ENCODE data around the gene ASF1A. TPM values are rescaled to one million over a fixed set of nuclear protein-coding genes. Genes with fewer than 3 reads are reported as not detected.

ASF1A gene
- total and polyA plus RNA-seq, 9 of the 15 experiments (the other 6 are each of a cell fraction or from before 2014, with no cell fraction given): 31.5 to 45.3 (median 34.8) TPM

DNA sequence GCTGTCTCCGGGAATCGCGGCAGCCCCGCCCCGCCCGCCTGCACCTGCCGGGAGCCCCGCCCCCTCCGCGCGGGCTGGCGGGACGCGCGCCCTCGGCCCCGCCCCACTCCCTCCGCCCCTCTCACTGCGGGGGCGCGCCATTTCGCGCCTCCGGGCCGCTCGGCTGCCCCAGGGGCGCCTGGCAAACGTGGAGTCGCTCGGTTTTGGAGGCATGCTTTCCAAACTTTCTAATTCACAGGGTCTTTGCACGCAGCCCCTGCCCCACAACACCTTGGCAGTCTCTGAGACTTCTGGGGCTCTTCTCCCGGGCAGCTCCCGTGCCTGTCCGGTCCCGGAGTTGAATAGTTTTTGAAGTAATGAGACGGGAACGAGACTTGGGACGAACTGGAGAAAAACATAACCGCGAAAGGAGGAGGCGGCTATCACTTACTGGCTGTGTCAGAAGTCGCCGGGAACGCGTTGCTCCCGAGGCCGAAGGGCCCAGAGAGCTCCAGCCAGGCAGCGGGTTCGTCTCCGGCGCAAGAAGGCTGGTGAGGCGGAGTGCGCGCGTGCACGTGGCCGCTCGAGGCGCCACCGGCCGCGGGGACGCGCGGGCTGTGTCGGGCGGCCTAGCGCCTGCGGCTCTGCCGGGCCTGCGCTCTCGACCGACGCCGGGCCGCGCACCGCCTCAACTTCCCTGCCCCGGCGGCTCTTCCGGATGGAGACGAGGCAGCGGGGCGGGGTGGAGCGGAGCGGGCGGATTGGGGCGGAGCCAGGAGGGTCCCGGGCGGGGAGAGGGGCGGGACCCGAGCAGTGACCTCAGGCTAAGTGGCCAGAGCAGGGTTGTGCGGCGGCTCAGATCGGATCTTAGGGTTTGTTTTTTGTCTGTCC, 40.7 kb downstream of the ASF1A start, which contains the start of gene MCM9 (continued):
- TF ChIP-seq, protein P1, sequence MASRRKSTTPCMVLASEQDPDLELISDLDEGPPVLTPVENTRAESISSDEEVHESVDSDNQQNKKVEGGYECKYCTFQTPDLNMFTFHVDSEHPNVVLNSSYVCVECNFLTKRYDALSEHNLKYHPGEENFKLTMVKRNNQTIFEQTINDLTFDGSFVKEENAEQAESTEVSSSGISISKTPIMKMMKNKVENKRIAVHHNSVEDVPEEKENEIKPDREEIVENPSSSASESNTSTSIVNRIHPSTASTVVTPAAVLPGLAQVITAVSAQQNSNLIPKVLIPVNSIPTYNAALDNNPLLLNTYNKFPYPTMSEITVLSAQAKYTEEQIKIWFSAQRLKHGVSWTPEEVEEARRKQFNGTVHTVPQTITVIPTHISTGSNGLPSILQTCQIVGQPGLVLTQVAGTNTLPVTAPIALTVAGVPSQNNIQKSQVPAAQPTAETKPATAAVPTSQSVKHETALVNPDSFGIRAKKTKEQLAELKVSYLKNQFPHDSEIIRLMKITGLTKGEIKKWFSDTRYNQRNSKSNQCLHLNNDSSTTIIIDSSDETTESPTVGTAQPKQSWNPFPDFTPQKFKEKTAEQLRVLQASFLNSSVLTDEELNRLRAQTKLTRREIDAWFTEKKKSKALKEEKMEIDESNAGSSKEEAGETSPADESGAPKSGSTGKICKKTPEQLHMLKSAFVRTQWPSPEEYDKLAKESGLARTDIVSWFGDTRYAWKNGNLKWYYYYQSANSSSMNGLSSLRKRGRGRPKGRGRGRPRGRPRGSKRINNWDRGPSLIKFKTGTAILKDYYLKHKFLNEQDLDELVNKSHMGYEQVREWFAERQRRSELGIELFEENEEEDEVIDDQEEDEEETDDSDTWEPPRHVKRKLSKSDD (conservative IDR thresholded peaks at IDR 0.05; ENCODE audit: low read length): no peak
- TF ChIP-seq, protein P2, sequence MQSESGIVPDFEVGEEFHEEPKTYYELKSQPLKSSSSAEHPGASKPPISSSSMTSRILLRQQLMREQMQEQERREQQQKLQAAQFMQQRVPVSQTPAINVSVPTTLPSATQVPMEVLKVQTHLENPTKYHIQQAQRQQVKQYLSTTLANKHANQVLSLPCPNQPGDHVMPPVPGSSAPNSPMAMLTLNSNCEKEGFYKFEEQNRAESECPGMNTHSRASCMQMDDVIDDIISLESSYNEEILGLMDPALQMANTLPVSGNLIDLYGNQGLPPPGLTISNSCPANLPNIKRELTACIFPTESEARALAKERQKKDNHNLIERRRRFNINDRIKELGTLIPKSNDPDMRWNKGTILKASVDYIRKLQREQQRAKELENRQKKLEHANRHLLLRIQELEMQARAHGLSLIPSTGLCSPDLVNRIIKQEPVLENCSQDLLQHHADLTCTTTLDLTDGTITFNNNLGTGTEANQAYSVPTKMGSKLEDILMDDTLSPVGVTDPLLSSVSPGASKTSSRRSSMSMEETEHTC (IDR thresholded peaks at IDR 0.05): no peak
- no peak for TF ChIP-seq SREBF1 (IDR thresholded peaks at IDR 0.05; ENCODE audit: borderline replicate concordance, low read depth, low read length)
- no peak for TF ChIP-seq ZBTB34 (CRISPR knock-in tag; IDR thresholded peaks at IDR 0.05)
- TF ChIP-seq MNT (conservative IDR thresholded peaks at IDR 0.05): peak; percentile 62 to 81
- no peak for TF ChIP-seq TEAD2 (tag; IDR thresholded peaks at IDR 0.05)
- no peak for TF ChIP-seq ZNF217 (CRISPR knock-in tag; IDR thresholded peaks at IDR 0.05)
- TF ChIP-seq ZNF79 (CRISPR knock-in tag; IDR thresholded peaks at IDR 0.05; ENCODE audit: low read depth): no peak
- no peak for TF ChIP-seq THRB (CRISPR knock-in tag; conservative IDR thresholded peaks at IDR 0.05)
- TF ChIP-seq PURB (CRISPR knock-in tag; IDR thresholded peaks at IDR 0.05; ENCODE audit: low read depth): no peak
- no peak for TF ChIP-seq TCF7 (IDR thresholded peaks at IDR 0.05; ENCODE audit: borderline replicate concordance)
- TF ChIP-seq, protein P3, sequence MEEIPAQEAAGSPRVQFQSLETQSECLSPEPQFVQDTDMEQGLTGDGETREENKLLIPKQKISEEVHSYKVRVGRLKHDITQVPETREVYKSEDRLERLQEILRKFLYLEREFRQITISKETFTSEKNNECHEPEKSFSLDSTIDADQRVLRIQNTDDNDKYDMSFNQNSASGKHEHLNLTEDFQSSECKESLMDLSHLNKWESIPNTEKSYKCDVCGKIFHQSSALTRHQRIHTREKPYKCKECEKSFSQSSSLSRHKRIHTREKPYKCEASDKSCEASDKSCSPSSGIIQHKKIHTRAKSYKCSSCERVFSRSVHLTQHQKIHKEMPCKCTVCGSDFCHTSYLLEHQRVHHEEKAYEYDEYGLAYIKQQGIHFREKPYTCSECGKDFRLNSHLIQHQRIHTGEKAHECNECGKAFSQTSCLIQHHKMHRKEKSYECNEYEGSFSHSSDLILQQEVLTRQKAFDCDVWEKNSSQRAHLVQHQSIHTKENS (CRISPR knock-in tag; IDR thresholded peaks at IDR 0.05): no peak
- TF ChIP-seq UBTF (IDR thresholded peaks at IDR 0.05; ENCODE audit: borderline replicate concordance in 1 of 2, low read depth in 2 of 2, low read length in 2 of 2): peak in 1 of 2 experiments; percentile 68; a peak in 1 of 4 replicates
